Mucosa of stomach (tissue), 1 donor: Measurements from ENCODE around the gene SV2C.
"Not testable (repeated sequence)": the region's sequence is repeated elsewhere in the genome, so short reads cannot be mapped to it uniquely, and the experiment has no call there.

Source experiments
- H3K27me3 ChIP-seq: one replicate; pipeline ENCODE4 v1.7.0; 2013; ENCODE audit warnings: mild to moderate bottlenecking, low read length; ENCODE audit not compliant: control insufficient read depth, insufficient read depth
- H3K36me3 ChIP-seq: one replicate; pipeline ENCODE4 v1.7.0; 2013; ENCODE audit warnings: low read length; ENCODE audit not compliant: control insufficient read depth, insufficient read depth
- H3K4me1 ChIP-seq: one replicate; pipeline ENCODE4 v1.7.0; 2013; ENCODE audit warnings: mild to moderate bottlenecking, low read length; ENCODE audit not compliant: control insufficient read depth, insufficient read depth
- H3K4me3 ChIP-seq: one replicate; pipeline ENCODE4 v1.7.0; 2013; ENCODE audit warnings: low read length
- H3K9ac ChIP-seq: one replicate; pipeline ENCODE4 v1.7.0; 2013; ENCODE audit warnings: mild to moderate bottlenecking, low read length, moderate library complexity
- H3K9me3 ChIP-seq: one replicate; pipeline ENCODE4 v1.7.0; 2013; ENCODE audit warnings: mild to moderate bottlenecking, low read length, moderate library complexity; ENCODE audit not compliant: control insufficient read depth
- donor health status: Pancreatic carcinoma.

The SV2C gene, protein sequence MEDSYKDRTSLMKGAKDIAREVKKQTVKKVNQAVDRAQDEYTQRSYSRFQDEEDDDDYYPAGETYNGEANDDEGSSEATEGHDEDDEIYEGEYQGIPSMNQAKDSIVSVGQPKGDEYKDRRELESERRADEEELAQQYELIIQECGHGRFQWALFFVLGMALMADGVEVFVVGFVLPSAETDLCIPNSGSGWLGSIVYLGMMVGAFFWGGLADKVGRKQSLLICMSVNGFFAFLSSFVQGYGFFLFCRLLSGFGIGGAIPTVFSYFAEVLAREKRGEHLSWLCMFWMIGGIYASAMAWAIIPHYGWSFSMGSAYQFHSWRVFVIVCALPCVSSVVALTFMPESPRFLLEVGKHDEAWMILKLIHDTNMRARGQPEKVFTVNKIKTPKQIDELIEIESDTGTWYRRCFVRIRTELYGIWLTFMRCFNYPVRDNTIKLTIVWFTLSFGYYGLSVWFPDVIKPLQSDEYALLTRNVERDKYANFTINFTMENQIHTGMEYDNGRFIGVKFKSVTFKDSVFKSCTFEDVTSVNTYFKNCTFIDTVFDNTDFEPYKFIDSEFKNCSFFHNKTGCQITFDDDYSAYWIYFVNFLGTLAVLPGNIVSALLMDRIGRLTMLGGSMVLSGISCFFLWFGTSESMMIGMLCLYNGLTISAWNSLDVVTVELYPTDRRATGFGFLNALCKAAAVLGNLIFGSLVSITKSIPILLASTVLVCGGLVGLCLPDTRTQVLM

GRCh38 chr5:76082772-76083554 lies at the start of gene SV2C:
Gene SV2C (plus strand): TSS chr5:76083383. CDS start chr5:76131751, 48,368 bp downstream.
- peaks cover 20% of the 10 kb centered on the region for H3K4me1 ChIP-seq
- H3K9me3 ChIP-seq, result no peaks in the 10 kb centered on the region
- peaks cover 74% of the 10 kb centered on the region for H3K27me3 ChIP-seq
- no peaks in the 10 kb centered on the region for H3K36me3 ChIP-seq
- no peak within 1 kb of the TSS for H3K9ac ChIP-seq
- peak within 1 kb of the TSS; percentile 4 for H3K4me3 ChIP-seq

DNA sequence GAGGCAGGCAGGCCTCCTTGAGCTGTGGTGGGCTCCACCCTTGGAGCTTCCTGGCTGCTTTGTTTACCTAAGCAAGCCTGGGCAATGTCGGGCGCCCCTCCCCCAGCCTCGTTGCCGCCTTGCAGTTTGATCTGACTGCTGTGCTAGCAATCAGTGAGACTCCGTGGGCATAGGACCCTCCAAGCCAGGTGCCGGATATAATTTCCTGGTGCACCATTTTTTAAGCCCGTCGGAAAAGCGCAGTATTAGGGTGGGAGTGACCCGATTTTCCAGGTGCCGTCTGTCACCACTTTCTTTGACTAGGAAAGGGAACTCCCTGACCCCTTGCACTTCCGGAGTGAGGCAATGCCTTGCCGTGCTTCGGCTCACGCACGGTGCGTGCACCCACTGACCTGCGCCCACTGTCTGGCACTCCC lies 45.4 kb upstream of the SV2C start:
- H3K4me3 ChIP-seq, H3K9me3 ChIP-seq, H3K9ac ChIP-seq, H3K27me3 ChIP-seq, H3K36me3 ChIP-seq, H3K4me1 ChIP-seq: not testable (repeated sequence)

DNA sequence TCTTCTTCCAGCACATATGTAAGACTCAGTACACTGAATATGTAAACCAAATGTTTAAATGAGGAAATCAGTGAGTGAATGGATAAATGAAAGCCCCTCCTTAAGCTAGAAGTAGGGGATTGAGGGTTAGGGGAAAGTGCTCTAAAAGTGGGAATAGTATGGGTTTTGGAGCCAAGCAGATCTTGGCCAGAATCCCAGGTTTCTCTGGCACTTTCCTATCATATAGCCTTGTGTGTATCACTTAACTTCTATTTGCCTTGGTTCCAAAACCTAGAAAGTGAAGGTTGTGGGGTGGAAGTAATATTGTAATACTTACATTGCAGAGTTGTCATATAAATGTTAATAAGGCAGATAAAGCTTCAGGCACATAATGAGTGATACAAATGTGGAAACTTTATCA lies 45.0 kb upstream of the SV2C start:
- no peaks in the 10 kb centered on the region for H3K27me3 ChIP-seq
- H3K4me3 ChIP-seq, result no peak overlapping the region
- no peak overlapping the region for H3K9ac ChIP-seq
- H3K4me1 ChIP-seq, result no peaks in the 10 kb centered on the region
- H3K9me3 ChIP-seq, result no peaks in the 10 kb centered on the region
- no peaks in the 10 kb centered on the region for H3K36me3 ChIP-seq

DNA sequence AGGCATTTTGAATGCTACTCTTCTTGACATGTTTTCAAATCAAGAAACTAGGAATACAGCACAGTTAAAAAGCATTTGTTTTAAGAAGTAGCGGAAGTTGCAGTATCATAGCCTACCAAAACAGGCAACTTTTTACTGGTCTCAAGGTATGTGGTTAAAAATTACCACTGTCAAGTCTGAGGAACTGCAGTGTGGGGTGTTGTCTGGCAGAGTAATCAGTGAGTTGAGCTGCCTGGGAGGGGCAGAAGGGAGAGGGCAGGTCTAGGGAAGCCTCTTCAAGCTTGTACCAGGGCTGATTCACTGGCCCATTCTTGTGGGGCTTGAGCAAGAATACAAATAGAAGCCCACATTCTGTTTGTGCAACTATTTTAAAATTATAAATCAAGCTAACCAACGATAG lies 42.4 kb upstream of the SV2C start:
- Histone ChIP-seq H3K36me3 (no peaks in the 10 kb centered on the region), H3K4me3 (no peak overlapping the region), H3K4me1 (no peaks in the 10 kb centered on the region), H3K27me3 (no peaks in the 10 kb centered on the region), H3K9ac (no peak overlapping the region), H3K9me3 (no peaks in the 10 kb centered on the region)

DNA sequence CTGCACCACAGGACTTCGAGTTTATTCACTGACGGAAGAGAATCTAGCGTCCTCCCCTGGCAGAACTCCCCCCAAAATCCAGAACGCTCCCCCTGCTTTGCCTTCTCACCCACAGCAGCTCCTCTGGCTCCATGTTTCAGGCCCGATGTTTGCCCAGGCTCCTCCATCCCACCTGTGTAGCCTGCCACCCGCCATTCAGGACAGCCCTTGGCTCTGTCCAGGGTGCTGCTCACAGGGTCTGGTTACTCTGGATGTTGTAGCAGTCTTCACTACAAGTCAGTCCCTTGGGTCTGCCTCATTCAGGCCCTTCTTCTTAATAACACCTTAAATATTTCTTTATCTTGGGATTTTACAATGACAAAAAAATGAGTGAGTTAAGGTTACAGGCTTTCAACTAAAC lies 41.3 kb upstream of the SV2C start:
- Histone ChIP-seq H3K36me3 (no peaks in the 10 kb centered on the region), H3K9ac (no peak overlapping the region), H3K27me3 (no peaks in the 10 kb centered on the region), H3K9me3 (no peaks in the 10 kb centered on the region), H3K4me3 (no peak overlapping the region), H3K4me1 (no peaks in the 10 kb centered on the region)

- Histone ChIP-seq H3K9ac (no peak overlapping the region), H3K4me1 (no peaks in the 10 kb centered on the region), H3K36me3 (no peaks in the 10 kb centered on the region), H3K27me3 (no peaks in the 10 kb centered on the region), H3K4me3 (no peak overlapping the region), H3K9me3 (no peaks in the 10 kb centered on the region)
Measured at GRCh38 chr5:76046741-76047140, 36.4 kb upstream of the SV2C start.

DNA sequence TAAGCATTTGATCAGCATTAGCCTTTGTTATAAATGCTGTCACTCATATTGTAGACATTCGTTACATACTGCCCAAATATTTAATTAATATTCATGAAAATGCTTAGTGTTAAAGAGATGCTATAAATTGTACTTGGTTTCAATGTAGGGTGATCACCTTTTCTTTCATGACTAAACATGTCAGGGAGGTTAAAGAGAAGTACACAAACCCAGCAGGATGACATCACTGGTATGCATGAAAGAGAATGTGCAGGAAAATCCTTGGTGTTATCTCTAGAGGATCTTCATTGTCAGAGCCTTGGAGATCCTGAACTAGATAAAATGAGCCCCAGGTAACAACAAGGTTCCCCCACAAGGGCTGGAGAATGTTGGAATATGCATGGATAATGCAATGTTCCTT lies 33.0 kb upstream of the SV2C start:
- Histone ChIP-seq H3K9ac (no peak overlapping the region), H3K9me3 (no peaks in the 10 kb centered on the region), H3K36me3 (no peaks in the 10 kb centered on the region), H3K27me3 (no peaks in the 10 kb centered on the region), H3K4me3 (no peak overlapping the region), H3K4me1 (no peaks in the 10 kb centered on the region)

- Histone ChIP-seq H3K4me3 (no peak overlapping the region), H3K9me3 (no peaks in the 10 kb centered on the region), H3K9ac (no peak overlapping the region), H3K27me3 (no peaks in the 10 kb centered on the region), H3K36me3 (no peaks in the 10 kb centered on the region), H3K4me1 (no peaks in the 10 kb centered on the region)
Measured at GRCh38 chr5:76062502-76063041, 20.6 kb upstream of the SV2C start.

GRCh38 chr5:76065258-76065657 lies 17.9 kb upstream of the SV2C start:
- Histone ChIP-seq H3K4me3 (no peak overlapping the region), H3K9me3 (no peaks in the 10 kb centered on the region), H3K36me3 (no peaks in the 10 kb centered on the region), H3K9ac (no peak overlapping the region), H3K27me3 (no peaks in the 10 kb centered on the region), H3K4me1 (no peaks in the 10 kb centered on the region)

- H3K4me3 ChIP-seq, result no peak overlapping the region
- no peaks in the 10 kb centered on the region for H3K36me3 ChIP-seq
- no peak overlapping the region for H3K9ac ChIP-seq
- H3K27me3 ChIP-seq, result no peaks in the 10 kb centered on the region
- H3K9me3 ChIP-seq, result no peaks in the 10 kb centered on the region
- H3K4me1 ChIP-seq, result no peaks in the 10 kb centered on the region
Measured at GRCh38 chr5:76069061-76069735, 14.0 kb upstream of the SV2C start.

- Histone ChIP-seq H3K9me3 (no peaks in the 10 kb centered on the region), H3K9ac (no peak overlapping the region), H3K4me1 (no peaks in the 10 kb centered on the region), H3K4me3 (no peak overlapping the region), H3K36me3 (no peaks in the 10 kb centered on the region), H3K27me3 (no peaks in the 10 kb centered on the region)
Measured at GRCh38 chr5:76074487-76075065, 8.6 kb upstream of the SV2C start.
